ENCODE data around the gene C3orf33. TPM values are rescaled to one million over a fixed set of nuclear protein-coding genes. Genes with fewer than 3 reads are reported as not detected.

Gene C3orf33
- total RNA-seq, 3 donors from 2014 or later: 1.7 to 3.3 (median 2.0) TPM

DNA sequence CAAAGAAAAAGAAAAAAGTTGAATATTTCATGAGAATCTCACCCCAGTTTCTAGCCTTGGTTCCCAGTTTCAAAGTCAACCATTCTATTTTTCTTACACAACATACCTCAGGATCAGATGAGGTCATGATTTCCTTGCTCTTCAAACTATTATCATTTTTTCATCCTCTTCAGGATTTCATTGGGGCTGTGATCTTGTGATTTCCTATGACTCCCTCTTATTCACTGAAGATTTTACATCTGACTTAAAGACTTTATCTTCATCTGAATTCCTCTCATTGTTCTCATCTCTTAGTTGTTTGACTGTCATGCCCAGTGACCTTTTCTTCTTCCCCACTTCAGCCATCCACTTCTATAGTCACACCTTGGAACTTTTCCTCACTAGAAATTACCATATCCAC, 3.1 kb upstream of the C3orf33 start:
- TF ChIP-seq, protein P1, sequence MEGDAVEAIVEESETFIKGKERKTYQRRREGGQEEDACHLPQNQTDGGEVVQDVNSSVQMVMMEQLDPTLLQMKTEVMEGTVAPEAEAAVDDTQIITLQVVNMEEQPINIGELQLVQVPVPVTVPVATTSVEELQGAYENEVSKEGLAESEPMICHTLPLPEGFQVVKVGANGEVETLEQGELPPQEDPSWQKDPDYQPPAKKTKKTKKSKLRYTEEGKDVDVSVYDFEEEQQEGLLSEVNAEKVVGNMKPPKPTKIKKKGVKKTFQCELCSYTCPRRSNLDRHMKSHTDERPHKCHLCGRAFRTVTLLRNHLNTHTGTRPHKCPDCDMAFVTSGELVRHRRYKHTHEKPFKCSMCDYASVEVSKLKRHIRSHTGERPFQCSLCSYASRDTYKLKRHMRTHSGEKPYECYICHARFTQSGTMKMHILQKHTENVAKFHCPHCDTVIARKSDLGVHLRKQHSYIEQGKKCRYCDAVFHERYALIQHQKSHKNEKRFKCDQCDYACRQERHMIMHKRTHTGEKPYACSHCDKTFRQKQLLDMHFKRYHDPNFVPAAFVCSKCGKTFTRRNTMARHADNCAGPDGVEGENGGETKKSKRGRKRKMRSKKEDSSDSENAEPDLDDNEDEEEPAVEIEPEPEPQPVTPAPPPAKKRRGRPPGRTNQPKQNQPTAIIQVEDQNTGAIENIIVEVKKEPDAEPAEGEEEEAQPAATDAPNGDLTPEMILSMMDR (IDR thresholded peaks at IDR 0.05): no peak
- no peaks in the 10 kb centered on the region for H3K9me3 ChIP-seq
- DNase-seq (no peak), ATAC-seq (no peak)
- intact Hi-C loops (cut with DNase I, micrococcal nuclease): no loop called here
- H3K36me3 ChIP-seq (ENCODE audit: low read depth): no peaks in the 10 kb centered on the region
- H3K4me3 ChIP-seq: no peak overlapping the region
- no peaks in the 10 kb centered on the region for H3K4me1 ChIP-seq (ENCODE audit: low read depth)

DNA sequence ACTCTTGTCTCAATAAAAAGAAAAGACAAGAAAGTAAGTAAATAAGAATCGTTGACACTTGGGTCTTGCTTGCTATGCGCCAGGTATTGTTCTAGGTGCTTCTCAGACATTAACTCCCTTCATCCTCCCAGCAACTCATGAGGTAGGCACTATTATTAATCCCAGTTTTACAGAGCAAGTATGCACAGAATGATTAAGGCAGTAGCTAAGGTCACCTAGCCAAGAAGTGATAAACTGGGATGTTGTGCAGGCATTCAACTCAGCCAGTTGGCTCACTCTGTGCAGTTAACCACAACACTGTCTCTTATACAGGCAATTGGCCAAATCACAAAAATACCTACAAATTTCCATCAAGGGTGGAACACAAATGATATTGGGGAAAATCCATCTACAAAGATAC, 1.7 kb upstream of the C3orf33 start:
- Histone ChIP-seq H3K9me3 (no peaks in the 10 kb centered on the region), H3K36me3 (ENCODE audit: low read depth) (no peaks in the 10 kb centered on the region), H3K4me3 (no peak overlapping the region), H3K4me1 (ENCODE audit: low read depth) (no peaks in the 10 kb centered on the region)
- intact Hi-C loops (cut with DNase I, micrococcal nuclease): no loop called here
- DNase-seq (no peak), ATAC-seq (no peak)
- TF ChIP-seq, protein P1 (IDR thresholded peaks at IDR 0.05): no peak

DNA sequence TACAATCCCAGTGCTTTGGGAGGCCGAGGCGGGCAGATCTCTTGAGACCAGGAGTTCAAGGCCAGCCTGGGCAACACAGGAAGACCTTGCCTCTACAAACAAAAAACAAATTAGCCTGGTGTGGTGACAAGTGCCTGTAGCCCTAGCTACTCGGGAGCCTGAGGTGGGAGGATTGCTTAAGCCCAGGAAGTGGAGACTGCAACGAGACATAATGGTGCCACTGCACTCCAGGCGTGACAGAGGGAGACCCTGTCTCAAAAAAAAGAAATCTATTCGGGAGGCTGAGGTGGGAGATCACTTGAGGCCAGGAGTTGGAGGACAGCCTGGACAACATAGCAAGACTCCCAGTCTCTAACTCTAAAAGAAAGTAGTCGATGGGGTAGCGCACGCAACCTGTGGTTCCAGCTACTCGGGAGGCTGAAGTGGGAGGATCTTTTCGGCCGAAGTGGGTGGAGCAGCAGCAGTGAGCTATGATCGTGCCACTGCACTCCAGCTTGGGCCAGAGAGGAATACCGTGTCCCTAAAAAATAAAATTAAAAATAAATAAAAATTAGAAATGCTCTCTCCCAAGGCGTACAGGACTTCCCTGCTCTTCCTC, 775 bp downstream of the C3orf33 start:
- intact Hi-C loops (cut with DNase I, micrococcal nuclease): no loop called here
- Histone ChIP-seq H3K4me3 (peak overlapping the region; percentile 61), H3K4me1 (ENCODE audit: low read depth) (no peaks in the 10 kb centered on the region), H3K36me3 (ENCODE audit: low read depth) (no peaks in the 10 kb centered on the region), H3K9me3 (no peaks in the 10 kb centered on the region)
- ATAC-seq (peak; percentile 79), DNase-seq (peak; percentile 57 to 70 (median 65))
- TF ChIP-seq, protein P1 (IDR thresholded peaks at IDR 0.05): no peak

DNA sequence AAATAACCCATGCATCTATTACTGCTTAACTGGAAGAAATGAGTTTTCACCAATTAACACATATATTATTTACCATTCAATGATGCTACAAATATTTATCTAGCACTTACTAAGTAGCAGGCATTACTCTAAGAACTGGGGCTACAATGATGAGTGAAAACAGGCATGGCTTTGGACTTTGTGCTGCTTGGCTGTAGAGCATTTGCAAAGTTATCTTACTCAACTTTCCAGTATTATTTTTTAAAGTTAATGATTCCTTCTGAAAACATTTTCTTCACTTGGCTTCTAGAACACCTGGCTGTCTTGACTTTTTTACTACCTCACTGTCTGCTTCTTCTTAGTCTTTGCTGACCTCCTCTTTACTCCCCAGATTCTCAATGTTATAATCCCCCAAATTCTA, 1.8 kb downstream of the C3orf33 start:
- H3K9me3 ChIP-seq: no peaks in the 10 kb centered on the region
- no peak for ATAC-seq
- no peaks in the 10 kb centered on the region for H3K4me1 ChIP-seq (ENCODE audit: low read depth)
- intact Hi-C loops (cut with DNase I, micrococcal nuclease): no loop called here
- DNase-seq: no peak
- TF ChIP-seq, protein P1 (IDR thresholded peaks at IDR 0.05): no peak
- H3K4me3 ChIP-seq: no peak overlapping the region
- H3K36me3 ChIP-seq (ENCODE audit: low read depth): no peaks in the 10 kb centered on the region

DNA sequence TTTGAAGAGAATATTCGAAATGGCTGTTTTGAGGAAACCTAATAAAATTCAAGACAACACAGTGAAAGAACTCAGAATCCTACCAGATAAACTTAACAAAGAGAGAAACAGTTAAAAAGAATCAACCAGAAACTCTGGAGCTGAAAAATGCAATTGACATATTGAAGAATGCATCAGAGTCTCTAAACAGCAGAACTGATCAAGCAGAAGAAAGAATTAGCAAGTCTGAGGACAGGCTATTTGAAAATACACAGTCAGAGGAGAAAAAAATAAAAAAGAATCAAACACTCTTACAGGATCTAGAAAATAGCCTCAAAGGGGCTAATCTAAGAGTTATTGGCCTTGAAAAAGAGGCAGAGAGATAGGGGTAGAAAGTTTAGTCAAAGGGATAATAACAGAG, 13.5 kb downstream of the C3orf33 start:
- no peak for ATAC-seq
- Histone ChIP-seq H3K36me3 (ENCODE audit: low read depth) (no peaks in the 10 kb centered on the region), H3K4me1 (ENCODE audit: low read depth) (no peaks in the 10 kb centered on the region), H3K4me3 (no peak overlapping the region), H3K9me3 (no peaks in the 10 kb centered on the region)
- TF ChIP-seq, protein P1 (IDR thresholded peaks at IDR 0.05): no peak
- no peak for DNase-seq
- intact Hi-C loops (cut with DNase I, micrococcal nuclease): no loop called here

DNA sequence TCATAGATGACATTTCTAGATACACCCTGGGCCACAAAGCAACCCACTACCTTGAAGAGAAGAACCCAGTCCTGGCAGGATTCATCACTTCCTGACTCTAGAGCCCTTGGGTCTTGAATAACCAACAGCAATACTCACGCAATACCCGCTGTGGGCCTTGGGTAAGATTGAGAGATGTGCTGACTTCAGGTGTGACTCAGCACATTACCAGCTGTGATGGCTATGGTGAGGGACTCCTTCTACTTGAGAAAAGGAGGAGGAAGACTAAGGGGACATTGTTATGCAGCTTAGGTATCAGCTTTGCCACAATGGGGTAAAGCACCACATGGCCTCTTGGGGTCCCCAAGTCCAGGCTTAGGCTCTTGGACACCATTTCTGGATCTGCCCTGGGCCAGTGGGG, 14.9 kb downstream of the C3orf33 start:
- Histone ChIP-seq H3K9me3 (no peaks in the 10 kb centered on the region), H3K4me1 (ENCODE audit: low read depth) (no peaks in the 10 kb centered on the region), H3K36me3 (ENCODE audit: low read depth) (no peaks in the 10 kb centered on the region), H3K4me3 (no peak overlapping the region)
- ATAC-seq (no peak), DNase-seq (no peak)
- TF ChIP-seq, protein P1 (IDR thresholded peaks at IDR 0.05): no peak
- intact Hi-C loops (cut with DNase I, micrococcal nuclease): no loop called here
